Activated naive CD8-positive, alpha-beta T cell treated with anti-CD3 and anti-CD28 coated beads for 36 hours (primary cell): ENCODE results near the gene NOTCH1. TPM values are rescaled to one million over a fixed set of nuclear protein-coding genes. Genes with fewer than 3 reads are reported as not detected.

ENCODE experiments used
- DNase-seq: peaks from one replicate; pipeline ENCODE4 v3.0.0; 2021
- H3K27ac Mint-ChIP-seq: one replicate; pipeline ENCODE4 v1.8.0; 2022; ENCODE audit warnings: mild to moderate bottlenecking, moderate library complexity, mixed read lengths
- H3K27me3 Mint-ChIP-seq: one replicate; pipeline ENCODE4 v1.8.0; 2022; ENCODE audit warnings: mild to moderate bottlenecking, mixed read lengths
- H3K36me3 Mint-ChIP-seq: one replicate; pipeline ENCODE4 v1.8.0; 2021; ENCODE audit warnings: mild to moderate bottlenecking, mixed read lengths
- H3K4me1 Mint-ChIP-seq: one replicate; pipeline ENCODE4 v1.8.0; 2021; ENCODE audit warnings: mixed read lengths
- H3K4me3 Mint-ChIP-seq: one replicate; pipeline ENCODE4 v1.8.0; 2022; ENCODE audit warnings: mild to moderate bottlenecking, moderate library complexity, mixed read lengths
- H3K9me3 Mint-ChIP-seq: one replicate; pipeline ENCODE4 v1.8.0; 2022; ENCODE audit warnings: mixed read lengths
- total RNA-seq, 2 experiments: library from RNA; stranded (reverse); gene quantifications; one replicate each; pipeline ENCODE4 v1.2.3, GENCODE V29; 2021

NOTCH1 gene
- total RNA-seq, 2 experiments from 2014 or later: 48.2 to 51.6 TPM

GRCh38 chr9:136570916-136571315 is 25.1 kb upstream of the NOTCH1 start:
- H3K9me3 Mint-ChIP-seq: no peaks in the 10 kb centered on the region
- H3K27me3 Mint-ChIP-seq: no peaks in the 10 kb centered on the region
- H3K4me1 Mint-ChIP-seq: no peaks in the 10 kb centered on the region
- DNase-seq: no peak
- H3K4me3 Mint-ChIP-seq: no peak overlapping the region
- no peak overlapping the region for H3K27ac Mint-ChIP-seq
- no peaks in the 10 kb centered on the region for H3K36me3 Mint-ChIP-seq

DNA sequence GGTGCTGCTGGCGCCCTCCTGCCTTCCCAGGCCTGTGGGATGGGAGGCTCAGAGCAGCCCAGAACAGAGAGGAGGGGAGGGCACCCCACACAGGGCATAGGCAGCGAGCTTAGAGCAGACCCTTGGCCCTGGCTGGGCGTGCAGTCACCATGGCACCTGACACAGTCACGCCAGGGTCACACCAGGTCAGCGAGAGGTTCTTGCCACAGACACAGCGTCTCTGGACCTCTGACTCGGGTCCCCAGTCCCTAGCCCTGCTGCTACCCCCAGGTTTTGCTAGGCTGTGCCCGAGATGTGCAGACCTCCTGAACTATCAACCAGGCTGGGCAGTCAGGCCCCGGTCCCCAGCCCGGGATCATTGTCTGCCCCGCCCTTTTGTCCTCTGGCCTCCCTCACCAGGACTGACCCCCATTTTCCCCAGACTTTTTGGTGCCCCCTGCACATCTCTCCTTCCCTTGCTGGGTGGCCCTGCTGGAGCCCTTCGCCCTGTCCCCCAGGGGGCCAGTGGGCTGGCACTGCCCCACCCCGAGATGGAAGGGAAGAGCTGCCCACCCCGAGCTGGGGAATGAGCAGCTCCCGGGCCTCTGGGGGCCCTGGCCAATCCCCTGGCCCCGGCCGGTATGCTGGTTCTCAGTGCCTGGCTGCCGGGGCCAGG is 24.5 kb upstream of the NOTCH1 start:
- H3K9me3 Mint-ChIP-seq: no peaks in the 10 kb centered on the region
- no peaks in the 10 kb centered on the region for H3K4me1 Mint-ChIP-seq
- H3K4me3 Mint-ChIP-seq: no peak overlapping the region
- DNase-seq: no peak
- H3K36me3 Mint-ChIP-seq: no peaks in the 10 kb centered on the region
- no peak overlapping the region for H3K27ac Mint-ChIP-seq
- H3K27me3 Mint-ChIP-seq: no peaks in the 10 kb centered on the region

DNA sequence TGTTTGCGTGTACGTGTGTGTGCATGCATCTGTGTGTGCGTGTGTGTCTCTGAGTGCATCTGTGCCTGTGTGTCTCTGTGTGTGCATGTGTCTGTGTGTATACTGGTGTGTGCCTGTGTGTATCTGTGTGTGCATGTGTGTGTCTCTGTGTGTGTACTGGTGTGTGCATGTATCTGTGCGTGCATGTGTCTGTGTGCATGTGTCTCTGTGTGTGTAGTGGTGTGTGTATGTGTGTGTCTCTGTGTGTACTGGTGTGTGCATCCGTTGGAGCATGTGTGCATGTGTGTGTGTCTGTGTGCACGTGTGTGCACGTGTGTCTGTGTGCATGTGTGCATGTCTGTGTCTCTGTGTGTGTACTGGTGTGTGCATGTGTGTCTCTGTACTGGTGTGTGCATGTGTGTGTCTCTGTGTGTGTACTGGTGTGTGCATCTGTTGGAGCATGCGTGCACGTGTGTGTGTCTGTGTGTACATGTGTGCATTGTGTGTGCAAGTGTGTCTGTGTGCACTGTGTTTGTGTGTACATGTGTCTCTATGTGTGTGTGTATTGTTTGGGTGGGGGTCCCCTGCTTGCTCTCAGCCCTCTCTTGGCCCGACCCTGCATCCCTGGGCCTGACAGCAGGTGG is 23.8 kb upstream of the NOTCH1 start:
- H3K4me1 Mint-ChIP-seq: no peaks in the 10 kb centered on the region
- H3K4me3 Mint-ChIP-seq: no peak overlapping the region
- H3K9me3 Mint-ChIP-seq: no peaks in the 10 kb centered on the region
- H3K27me3 Mint-ChIP-seq: no peaks in the 10 kb centered on the region
- no peaks in the 10 kb centered on the region for H3K36me3 Mint-ChIP-seq
- DNase-seq: no peak
- H3K27ac Mint-ChIP-seq: no peak overlapping the region

- Mint-ChIP-seq H3K36me3 (no peaks in the 10 kb centered on the region), H3K9me3 (no peaks in the 10 kb centered on the region), H3K4me1 (no peaks in the 10 kb centered on the region), H3K27ac (no peak overlapping the region), H3K4me3 (no peak overlapping the region), H3K27me3 (no peaks in the 10 kb centered on the region)
- DNase-seq: no peak
These were observed 22.6 kb upstream of the NOTCH1 start for GRCh38 chr9:136568288-136569081.

GRCh38 chr9:136567651-136568287 is 21.9 kb upstream of the NOTCH1 start:
- H3K4me3 Mint-ChIP-seq: no peak overlapping the region
- no peaks in the 10 kb centered on the region for H3K27me3 Mint-ChIP-seq
- no peaks in the 10 kb centered on the region for H3K9me3 Mint-ChIP-seq
- no peak for DNase-seq
- H3K36me3 Mint-ChIP-seq: no peaks in the 10 kb centered on the region
- peaks cover 1% of the 10 kb centered on the region for H3K4me1 Mint-ChIP-seq
- H3K27ac Mint-ChIP-seq: no peak overlapping the region

GRCh38 chr9:136566901-136567300 is 21.1 kb upstream of the NOTCH1 start:
- Mint-ChIP-seq H3K4me3 (peak overlapping the region; percentile 10), H3K4me1 (peaks cover 3% of the 10 kb centered on the region), H3K27me3 (no peaks in the 10 kb centered on the region), H3K36me3 (no peaks in the 10 kb centered on the region), H3K9me3 (no peaks in the 10 kb centered on the region), H3K27ac (no peak overlapping the region)
- no peak for DNase-seq

DNA sequence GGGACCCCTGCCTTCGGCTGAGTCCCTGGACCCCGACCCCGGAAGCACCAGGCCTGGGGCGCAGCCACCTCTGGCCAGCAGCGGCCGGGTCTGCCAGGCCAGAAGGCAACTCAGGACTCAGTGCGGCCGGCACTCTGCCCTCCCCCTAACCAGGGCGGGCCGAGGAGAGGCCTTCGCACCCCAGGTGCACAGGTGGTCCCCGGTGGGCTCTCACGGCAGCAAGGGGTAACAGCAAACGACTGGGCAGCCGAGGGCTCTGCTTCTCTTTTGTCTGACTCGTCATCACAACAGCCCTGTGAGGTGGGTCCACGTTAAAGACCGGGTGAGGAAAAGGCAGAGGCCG is 20.7 kb upstream of the NOTCH1 start:
- DNase-seq: no peak
- Mint-ChIP-seq H3K36me3 (no peaks in the 10 kb centered on the region), H3K9me3 (no peaks in the 10 kb centered on the region), H3K4me3 (no peak overlapping the region), H3K27ac (no peak overlapping the region), H3K4me1 (peaks cover 3% of the 10 kb centered on the region), H3K27me3 (no peaks in the 10 kb centered on the region)

DNA sequence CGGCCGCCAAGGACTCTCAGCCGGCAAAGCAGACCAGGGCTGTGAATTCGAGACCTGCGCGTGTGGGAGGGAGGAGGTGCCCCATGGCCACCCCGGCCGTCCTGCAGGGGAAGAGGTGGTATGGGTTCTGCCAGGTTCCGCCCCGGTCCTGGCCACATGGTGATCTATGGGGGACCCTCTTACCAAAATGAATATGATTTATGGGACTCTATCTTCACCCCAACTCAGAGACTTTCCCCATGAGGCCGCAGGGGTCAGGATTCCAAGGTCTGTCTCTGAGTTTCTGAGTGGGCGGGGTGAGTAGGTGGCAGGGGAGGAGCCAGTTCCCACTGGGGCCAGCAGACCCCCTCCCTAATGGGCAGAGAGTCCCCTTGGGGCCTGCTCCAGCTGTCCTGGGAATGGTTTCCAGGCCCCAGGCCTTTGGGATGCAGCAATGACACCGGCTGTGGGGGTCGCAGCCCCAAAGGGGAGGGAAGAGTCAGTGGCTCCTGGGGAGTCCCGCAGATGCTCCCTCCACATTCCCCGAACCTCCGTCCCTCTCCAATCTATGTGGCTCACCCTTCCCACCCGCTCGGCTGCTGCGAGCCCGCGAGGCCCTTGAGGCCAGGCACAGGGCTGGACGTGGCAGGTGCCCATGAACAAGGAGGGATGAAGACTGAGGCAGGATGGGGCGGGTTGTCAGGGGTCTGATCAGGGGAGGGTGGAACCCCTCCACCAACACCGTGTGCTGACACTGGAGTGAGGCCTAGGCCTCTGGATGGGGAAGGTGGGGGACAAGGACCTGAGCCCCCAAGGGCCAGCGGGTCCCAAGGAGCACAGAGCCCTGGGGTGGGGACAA is 20.1 kb upstream of the NOTCH1 start:
- Mint-ChIP-seq H3K27me3 (no peaks in the 10 kb centered on the region), H3K36me3 (no peaks in the 10 kb centered on the region), H3K4me3 (no peak overlapping the region), H3K27ac (no peak overlapping the region), H3K4me1 (peaks cover 3% of the 10 kb centered on the region), H3K9me3 (no peaks in the 10 kb centered on the region)
- no peak for DNase-seq

DNA sequence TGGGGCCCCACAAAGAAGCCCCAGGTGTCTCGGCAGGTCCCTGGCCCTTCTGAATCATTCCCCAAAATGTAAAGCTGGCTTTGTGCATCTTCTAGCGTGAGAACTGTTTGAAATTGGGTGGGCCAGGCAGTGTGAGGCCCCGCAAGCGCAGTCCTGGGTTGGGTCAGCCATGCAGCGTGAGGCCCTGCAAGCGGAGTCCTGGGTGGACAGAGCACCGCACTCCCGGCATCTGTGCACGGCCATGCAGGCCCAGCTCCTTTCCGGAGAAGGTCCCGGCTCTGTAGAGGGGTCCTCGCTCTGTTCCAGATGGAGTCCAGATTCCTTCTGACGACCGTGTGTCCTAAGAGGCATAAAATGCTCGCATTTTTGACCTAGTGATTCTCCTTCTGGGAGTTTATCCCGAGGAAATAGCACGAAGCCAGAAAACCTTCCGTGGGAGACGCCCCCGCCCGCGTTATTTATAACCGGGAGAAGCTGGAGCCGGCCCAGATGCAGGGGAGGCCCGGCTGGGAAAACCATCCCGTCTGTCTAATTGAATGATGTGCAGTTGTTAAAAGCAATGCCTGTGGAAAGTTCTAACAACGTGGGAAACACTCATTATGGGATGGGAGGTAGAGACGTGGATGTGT is 19.4 kb upstream of the NOTCH1 start:
- Mint-ChIP-seq H3K4me1 (peaks cover 3% of the 10 kb centered on the region), H3K27ac (no peak overlapping the region), H3K4me3 (no peak overlapping the region), H3K27me3 (no peaks in the 10 kb centered on the region), H3K9me3 (no peaks in the 10 kb centered on the region), H3K36me3 (no peaks in the 10 kb centered on the region)
- DNase-seq: no peak

GRCh38 chr9:136564379-136564988 is 18.6 kb upstream of the NOTCH1 start:
- Mint-ChIP-seq H3K27ac (no peak overlapping the region), H3K27me3 (no peaks in the 10 kb centered on the region), H3K36me3 (no peaks in the 10 kb centered on the region), H3K9me3 (peaks cover 5% of the 10 kb centered on the region), H3K4me1 (peaks cover 3% of the 10 kb centered on the region), H3K4me3 (no peak overlapping the region)
- DNase-seq: no peak

DNA sequence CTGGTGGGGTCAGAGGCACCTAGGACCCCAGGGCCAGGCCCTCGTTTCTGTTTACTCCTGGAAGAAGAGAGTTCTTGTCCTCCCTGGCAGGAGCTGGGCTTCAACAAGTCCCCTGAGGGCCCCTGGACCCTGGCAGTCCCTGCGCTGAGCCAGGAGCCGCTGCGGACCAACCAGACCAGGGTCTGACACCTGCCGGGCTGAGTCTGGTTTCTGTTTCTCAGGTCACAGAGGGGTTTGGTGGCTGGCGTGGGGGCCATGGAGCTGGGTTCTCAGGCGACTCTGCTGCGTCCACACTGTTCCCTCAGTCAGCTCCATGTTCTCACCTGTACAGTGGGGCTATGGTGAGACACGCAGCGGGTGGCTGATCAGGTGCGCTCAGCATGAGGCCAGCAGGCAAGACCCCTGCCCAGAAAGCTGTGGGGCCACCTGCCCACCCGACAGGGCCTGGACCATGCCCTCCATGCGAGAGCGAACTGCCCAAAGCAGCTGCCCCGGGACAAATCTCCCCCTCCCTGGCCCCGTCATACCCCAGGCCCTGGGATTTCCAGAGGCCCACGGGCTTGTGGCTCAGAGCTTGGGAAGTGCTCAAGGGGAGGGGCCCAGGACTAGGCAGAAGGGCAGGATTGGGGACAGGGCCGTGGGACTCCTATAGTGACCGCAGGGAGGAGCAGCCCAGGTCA is 17.9 kb upstream of the NOTCH1 start:
- no peak for DNase-seq
- no peaks in the 10 kb centered on the region for H3K36me3 Mint-ChIP-seq
- no peaks in the 10 kb centered on the region for H3K27me3 Mint-ChIP-seq
- H3K27ac Mint-ChIP-seq: no peak overlapping the region
- H3K4me1 Mint-ChIP-seq: peaks cover 3% of the 10 kb centered on the region
- no peak overlapping the region for H3K4me3 Mint-ChIP-seq
- peaks cover 9% of the 10 kb centered on the region for H3K9me3 Mint-ChIP-seq

DNA sequence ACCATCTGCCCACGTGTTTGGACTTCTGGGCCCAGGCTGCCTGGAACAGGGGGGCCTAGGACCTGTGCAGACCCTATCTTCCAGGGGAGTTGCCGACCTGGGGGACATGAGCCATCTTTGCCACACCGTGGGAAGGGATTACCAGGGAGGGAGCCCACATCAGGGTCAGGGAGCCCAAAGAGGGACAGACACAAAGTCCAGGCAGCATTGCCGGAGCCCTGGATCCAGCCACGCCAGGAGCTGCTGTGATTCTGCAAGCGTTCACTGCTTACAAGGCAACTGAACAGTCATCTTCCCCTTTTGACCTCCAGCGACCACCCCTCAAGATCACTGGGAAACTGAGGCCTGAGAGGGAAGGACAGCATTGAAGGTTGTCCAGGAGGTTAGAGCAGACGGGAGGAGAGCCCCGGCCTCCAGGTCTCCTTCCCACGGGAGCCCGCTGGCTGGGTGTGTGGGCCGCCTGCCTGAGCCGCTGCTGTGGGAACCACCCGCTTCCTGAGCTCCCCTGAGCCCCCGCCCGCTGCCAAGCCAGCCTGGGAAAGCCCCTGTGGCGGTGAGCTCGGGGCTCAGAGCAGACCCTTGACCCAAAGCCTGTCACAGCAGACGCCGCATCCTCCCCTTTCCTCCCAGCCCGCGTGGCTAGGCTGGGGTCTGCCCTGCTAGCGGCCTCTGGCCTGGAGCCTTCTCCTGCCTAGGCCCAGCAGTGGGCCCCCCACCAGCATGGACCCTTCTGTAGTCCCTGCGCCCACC is 17.1 kb upstream of the NOTCH1 start:
- H3K4me3 Mint-ChIP-seq: no peak overlapping the region
- H3K27ac Mint-ChIP-seq: no peak overlapping the region
- DNase-seq: no peak
- H3K36me3 Mint-ChIP-seq: no peaks in the 10 kb centered on the region
- H3K27me3 Mint-ChIP-seq: no peaks in the 10 kb centered on the region
- H3K4me1 Mint-ChIP-seq: peaks cover 6% of the 10 kb centered on the region
- peaks cover 10% of the 10 kb centered on the region for H3K9me3 Mint-ChIP-seq

- Mint-ChIP-seq H3K36me3 (no peaks in the 10 kb centered on the region), H3K4me3 (no peak overlapping the region), H3K27ac (no peak overlapping the region), H3K4me1 (peaks cover 6% of the 10 kb centered on the region), H3K27me3 (no peaks in the 10 kb centered on the region), H3K9me3 (peaks cover 10% of the 10 kb centered on the region)
- no peak for DNase-seq
These were observed 15.9 kb upstream of the NOTCH1 start for GRCh38 chr9:136561779-136562178.
